ENCODE measurements around the gene MTCH2.

MTCH2 gene

GRCh38 chr11:47578524-47579494 is 63.5 kb downstream of the MTCH2 start, which contains the start of the genes KBTBD4 and NDUFS3:
KBTBD4 (minus strand) TSS chr11:47578970; CDS start chr11:47578951, 19 bp downstream.
NDUFS3 (plus strand) TSS chr11:47579074; CDS start chr11:47579092, 18 bp downstream.
- no peak for TF ChIP-seq CTCF (IDR thresholded peaks at IDR 0.05; ENCODE audit: low read depth, low read length)
- H3K4me3 ChIP-seq (ENCODE audit: low read depth, low read length) = peak within 1 kb of the TSS; percentile 87
- in situ Hi-C loops (cut with HindIII; ENCODE audit: low sequenced_read_pairs) = no loop called here
- peak; percentile 90 for DNase-seq (ENCODE audit: low read depth, low spot score)

DNA sequence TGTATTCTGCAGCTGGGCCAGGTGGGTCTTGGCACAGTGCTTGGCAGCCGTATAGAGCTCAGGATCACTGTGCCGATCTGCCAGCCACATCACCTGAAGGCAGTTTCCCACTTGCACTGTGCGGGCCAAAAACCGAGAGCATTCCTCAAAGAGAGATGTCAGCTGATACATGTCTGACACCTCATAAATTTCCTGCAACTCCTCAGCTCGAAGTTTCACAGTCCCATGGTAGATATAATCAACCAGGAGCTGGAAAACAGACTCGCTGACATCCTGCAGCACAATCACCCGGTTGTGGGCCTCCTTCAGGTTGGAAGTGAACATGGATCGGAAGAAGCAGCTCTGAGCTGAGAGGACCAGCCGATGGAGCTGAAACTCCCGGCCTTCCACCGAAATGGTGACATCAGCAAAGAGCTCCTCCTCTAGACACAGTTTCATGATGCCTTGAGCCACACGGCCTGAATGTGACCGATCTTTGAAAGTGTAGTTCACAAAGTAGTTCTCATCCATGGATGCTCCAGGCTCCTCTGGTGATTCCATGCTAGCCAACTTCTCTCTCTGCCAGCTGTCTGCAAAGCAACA is 64.8 kb downstream of the MTCH2 start:
- TF ChIP-seq CTCF (IDR thresholded peaks at IDR 0.05; ENCODE audit: low read depth, low read length) = no peak
- in situ Hi-C loops (cut with HindIII; ENCODE audit: low sequenced_read_pairs) = no loop called here
- H3K4me3 ChIP-seq (ENCODE audit: low read depth, low read length) = no peak overlapping the region
- DNase-seq (ENCODE audit: low read depth, low spot score) = no peak

DNA sequence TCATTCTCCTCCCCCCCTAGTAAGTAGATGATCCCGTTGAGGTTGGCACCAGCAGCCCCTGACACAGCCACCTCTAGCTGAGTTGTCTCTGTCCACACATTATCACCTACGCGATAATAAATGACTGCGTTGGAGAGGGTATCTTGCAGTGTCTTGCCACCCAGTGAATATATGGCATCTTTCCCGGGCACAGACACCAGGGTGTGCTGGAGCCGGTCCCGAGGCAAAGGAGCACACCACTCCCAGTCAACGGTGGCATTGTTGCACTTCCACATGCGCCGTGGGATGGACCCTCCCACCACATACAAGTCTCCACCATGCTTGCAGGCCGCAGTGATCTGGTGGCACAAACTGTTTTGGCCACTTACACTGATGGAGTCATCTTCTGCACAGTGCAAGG is 69.0 kb downstream of the MTCH2 start:
- no peak for DNase-seq (ENCODE audit: low read depth, low spot score)
- H3K4me3 ChIP-seq (ENCODE audit: low read depth, low read length) = no peak overlapping the region
- in situ Hi-C loops (cut with HindIII; ENCODE audit: low sequenced_read_pairs) = no loop called here
- no peak for TF ChIP-seq CTCF (IDR thresholded peaks at IDR 0.05; ENCODE audit: low read depth, low read length)

- in situ Hi-C loops (cut with HindIII; ENCODE audit: low sequenced_read_pairs) = no loop called here
- DNase-seq (ENCODE audit: low read depth, low spot score) = peak; percentile 33
- H3K4me3 ChIP-seq (ENCODE audit: low read depth, low read length) = no peak overlapping the region
- TF ChIP-seq CTCF (IDR thresholded peaks at IDR 0.05; ENCODE audit: low read depth, low read length) = no peak
Observed at GRCh38 chr11:47572715-47573255, 69.6 kb downstream of the MTCH2 start.

- in situ Hi-C loops (cut with HindIII; ENCODE audit: low sequenced_read_pairs) = no loop called here
- no peak overlapping the region for H3K4me3 ChIP-seq (ENCODE audit: low read depth, low read length)
- DNase-seq (ENCODE audit: low read depth, low spot score) = peak; percentile 29
- no peak for TF ChIP-seq CTCF (IDR thresholded peaks at IDR 0.05; ENCODE audit: low read depth, low read length)
Observed at GRCh38 chr11:47571895-47572294, 70.5 kb downstream of the MTCH2 start.

DNA sequence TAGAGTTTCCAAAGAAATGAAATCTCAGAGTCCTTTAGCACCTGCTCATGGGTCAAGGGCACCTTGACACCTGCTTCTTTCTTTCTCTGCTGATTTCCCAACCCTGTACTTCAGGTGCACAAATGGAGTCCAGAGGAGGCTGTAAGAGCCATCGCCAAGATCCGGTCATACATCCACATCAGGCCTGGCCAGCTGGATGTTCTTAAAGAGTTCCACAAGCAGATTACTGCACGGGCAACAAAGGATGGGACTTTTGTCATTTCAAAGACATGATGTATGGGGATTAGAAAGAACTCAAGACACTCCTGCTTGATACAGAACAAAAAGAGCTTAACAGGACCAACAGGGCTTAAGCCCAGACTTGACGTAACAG is 71.0 kb downstream of the MTCH2 start:
- DNase-seq (ENCODE audit: low read depth, low spot score) = no peak
- in situ Hi-C loops (cut with HindIII; ENCODE audit: low sequenced_read_pairs) = no loop called here
- no peak overlapping the region for H3K4me3 ChIP-seq (ENCODE audit: low read depth, low read length)
- no peak for TF ChIP-seq CTCF (IDR thresholded peaks at IDR 0.05; ENCODE audit: low read depth, low read length)
